ENCODE data around the gene OR10AD1. TPM values are rescaled to one million over a fixed set of nuclear protein-coding genes. Genes with fewer than 3 reads are reported as not detected.
"Not testable (repeated sequence)": the region's sequence is repeated elsewhere in the genome, so short reads cannot be mapped to it uniquely, and the experiment has no call there.

OR10AD1 gene
- total RNA-seq, 1 donor: not detected

GRCh38 chr12:48216785-48217184 is 13.7 kb upstream of the OR10AD1 start:
- no peak overlapping the region for H3K4me2 ChIP-seq (ENCODE audit: insufficient read depth, low read length)
- no peaks in the 10 kb centered on the region for H3K36me3 ChIP-seq (ENCODE audit: insufficient read depth, low read length)
- DNase-seq (ENCODE audit: insufficient read length, low spot score, missing footprints): no peak
- H3K79me2 ChIP-seq (ENCODE audit: insufficient read depth, low read length): no peaks in the 10 kb centered on the region
- H4K20me1 ChIP-seq (ENCODE audit: insufficient read depth, low read length): no peaks in the 10 kb centered on the region
- no peaks in the 10 kb centered on the region for H3K4me1 ChIP-seq (ENCODE audit: insufficient read depth, low read length)
- H2AFZ ChIP-seq (ENCODE audit: low read length): no peak overlapping the region
- TF ChIP-seq CTCF (IDR thresholded peaks at IDR 0.05; ENCODE audit: extremely low read depth, low read depth, low read length): no peak
- no peak overlapping the region for H3K27ac ChIP-seq (ENCODE audit: low read depth, low read length)
- H3K9me3 ChIP-seq (ENCODE audit: low read depth, low read length): no peaks in the 10 kb centered on the region
- no peak overlapping the region for H3K4me3 ChIP-seq (ENCODE audit: insufficient read depth, low read length)
- H3K27me3 ChIP-seq (ENCODE audit: insufficient read depth, low read length): peaks cover 6% of the 10 kb centered on the region

- not testable (repeated sequence) for DNase-seq (ENCODE audit: insufficient read length, low spot score, missing footprints); H4K20me1 ChIP-seq (ENCODE audit: insufficient read depth, low read length); H3K9me3 ChIP-seq (ENCODE audit: low read depth, low read length); H3K79me2 ChIP-seq (ENCODE audit: insufficient read depth, low read length); H3K27ac ChIP-seq (ENCODE audit: low read depth, low read length); H2AFZ ChIP-seq (ENCODE audit: low read length); H3K36me3 ChIP-seq (ENCODE audit: insufficient read depth, low read length); H3K4me2 ChIP-seq (ENCODE audit: insufficient read depth, low read length); H3K27me3 ChIP-seq (ENCODE audit: insufficient read depth, low read length); H3K4me1 ChIP-seq (ENCODE audit: insufficient read depth, low read length); H3K4me3 ChIP-seq (ENCODE audit: insufficient read depth, low read length)
These were observed 6.4 kb upstream of the OR10AD1 start for GRCh38 chr12:48209495-48209894.

- no peaks in the 10 kb centered on the region for H4K20me1 ChIP-seq (ENCODE audit: insufficient read depth, low read length)
- no peak for TF ChIP-seq CTCF (IDR thresholded peaks at IDR 0.05; ENCODE audit: extremely low read depth, low read depth, low read length)
- H3K9me3 ChIP-seq (ENCODE audit: low read depth, low read length): peaks cover 3% of the 10 kb centered on the region
These were observed 326 bp downstream of the OR10AD1 start for GRCh38 chr12:48202766-48203165.

GRCh38 chr12:48201516-48201915 is 1.6 kb downstream of the OR10AD1 start:
- no peaks in the 10 kb centered on the region for H3K36me3 ChIP-seq (ENCODE audit: insufficient read depth, low read length)
- DNase-seq (ENCODE audit: insufficient read length, low spot score, missing footprints): no peak
- H3K4me1 ChIP-seq (ENCODE audit: insufficient read depth, low read length): peaks cover 23% of the 10 kb centered on the region
- no peak overlapping the region for H3K27ac ChIP-seq (ENCODE audit: low read depth, low read length)
- peaks cover 3% of the 10 kb centered on the region for H3K9me3 ChIP-seq (ENCODE audit: low read depth, low read length)
- no peak for TF ChIP-seq CTCF (IDR thresholded peaks at IDR 0.05; ENCODE audit: extremely low read depth, low read depth, low read length)
- H3K4me2 ChIP-seq (ENCODE audit: insufficient read depth, low read length): no peak overlapping the region
- no peak overlapping the region for H2AFZ ChIP-seq (ENCODE audit: low read length)
- no peaks in the 10 kb centered on the region for H3K79me2 ChIP-seq (ENCODE audit: insufficient read depth, low read length)
- H3K27me3 ChIP-seq (ENCODE audit: insufficient read depth, low read length): no peaks in the 10 kb centered on the region
- H3K4me3 ChIP-seq (ENCODE audit: insufficient read depth, low read length): no peak overlapping the region
- no peaks in the 10 kb centered on the region for H4K20me1 ChIP-seq (ENCODE audit: insufficient read depth, low read length)

More at GRCh38 chr12:48202766-48203165, 326 bp downstream of the OR10AD1 start:
- Histone ChIP-seq H3K27ac (ENCODE audit: low read depth, low read length) (no peak overlapping the region), H3K27me3 (ENCODE audit: insufficient read depth, low read length) (no peaks in the 10 kb centered on the region), H3K4me3 (ENCODE audit: insufficient read depth, low read length) (no peak overlapping the region), H3K79me2 (ENCODE audit: insufficient read depth, low read length) (no peaks in the 10 kb centered on the region), H2AFZ (ENCODE audit: low read length) (no peak overlapping the region), H3K36me3 (ENCODE audit: insufficient read depth, low read length) (no peaks in the 10 kb centered on the region), H3K4me2 (ENCODE audit: insufficient read depth, low read length) (no peak overlapping the region), H3K4me1 (ENCODE audit: insufficient read depth, low read length) (peaks cover 17% of the 10 kb centered on the region)
- DNase-seq (ENCODE audit: insufficient read length, low spot score, missing footprints): no peak

All from osteoblast (primary cell).